Measurements from ENCODE around the gene ASPSCR1. TPM values are rescaled to one million over a fixed set of nuclear protein-coding genes. Genes with fewer than 3 reads are reported as not detected.

ASPSCR1 gene
- total RNA-seq, 1 experiment from 2014 or later, result 54.9 TPM

- no peaks in the 10 kb centered on the region for H3K4me1 ChIP-seq (replicated peaks; ENCODE audit: insufficient read depth)
- no peak overlapping the region for H3K4me3 ChIP-seq
- H3K27me3 ChIP-seq (ENCODE audit: insufficient read depth, low read depth), result no peaks in the 10 kb centered on the region
- no peak overlapping the region for H3K4me2 ChIP-seq
- no peaks in the 10 kb centered on the region for H3K9me3 ChIP-seq (ENCODE audit: insufficient read depth, low read depth)
- TF ChIP-seq CTCF (conservative IDR thresholded peaks at IDR 0.05), result no peak
- no peak for TF ChIP-seq EZH2 (IDR thresholded peaks at IDR 0.05; ENCODE audit: low read depth)
- no peaks in the 10 kb centered on the region for H3K79me2 ChIP-seq (ENCODE audit: low read depth)
- CTCF ChIA-PET, result no interaction called here
- no peak overlapping the region for H2AFZ ChIP-seq
- no peaks in the 10 kb centered on the region for H4K20me1 ChIP-seq (ENCODE audit: insufficient read depth)
- POLR2A ChIA-PET (ENCODE audit: unreplicated experiment), result no interaction called here
- DNase-seq, result no peak
- H3F3A ChIP-seq (ENCODE audit: insufficient read depth, low read depth), result no peaks in the 10 kb centered on the region
- BruUV-seq (replicated peaks), result no TSS peak
- H3K9me2 ChIP-seq (ENCODE audit: insufficient read depth), result no peaks in the 10 kb centered on the region
- H3K27ac ChIP-seq, result no peak overlapping the region
- no peaks in the 10 kb centered on the region for H3K36me3 ChIP-seq (ENCODE audit: low read depth)
- intact Hi-C loops (cut with micrococcal nuclease; ENCODE audit: unreplicated experiment), result no loop called here
Measured at GRCh38 chr17:81948635-81949378, 28.6 kb upstream of the ASPSCR1 start.

- Histone ChIP-seq H3K79me2 (ENCODE audit: low read depth) (no peaks in the 10 kb centered on the region), H3K27me3 (ENCODE audit: insufficient read depth, low read depth) (no peaks in the 10 kb centered on the region), H3K4me3 (no peak overlapping the region), H3K9me2 (ENCODE audit: insufficient read depth) (no peaks in the 10 kb centered on the region), H2AFZ (no peak overlapping the region), H3K4me1 (replicated peaks; ENCODE audit: insufficient read depth) (peaks cover 6% of the 10 kb centered on the region; the same call in 1 of the 2 replicates), H3K36me3 (ENCODE audit: low read depth) (no peaks in the 10 kb centered on the region), H3K9me3 (ENCODE audit: insufficient read depth, low read depth) (no peaks in the 10 kb centered on the region), H3K4me2 (no peak overlapping the region), H3F3A (ENCODE audit: insufficient read depth, low read depth) (peaks cover 7% of the 10 kb centered on the region), H3K27ac (no peak overlapping the region), H4K20me1 (ENCODE audit: insufficient read depth) (no peaks in the 10 kb centered on the region)
- ChIA-PET CTCF (interaction anchor here (0.6 to 1.0 kb wide), 2 partner anchors 9 to 228 kb away, joined by 4 read pairs; no protein-coding TSS in a partner anchor), POLR2A (ENCODE audit: unreplicated experiment) (no interaction called here)
- DNase-seq, result no peak
- intact Hi-C loops (cut with micrococcal nuclease; ENCODE audit: unreplicated experiment), result no loop called here
- no peak for TF ChIP-seq CTCF (conservative IDR thresholded peaks at IDR 0.05)
- TF ChIP-seq EZH2 (IDR thresholded peaks at IDR 0.05; ENCODE audit: low read depth), result no peak
- no TSS peak for BruUV-seq (replicated peaks)
Measured at GRCh38 chr17:81950501-81950900, 26.9 kb upstream of the ASPSCR1 start.

- H3K9me3 ChIP-seq (ENCODE audit: insufficient read depth, low read depth), result no peaks in the 10 kb centered on the region
- no peaks in the 10 kb centered on the region for H3K27me3 ChIP-seq (ENCODE audit: insufficient read depth, low read depth)
- H3K4me2 ChIP-seq, result no peak overlapping the region
- no peak overlapping the region for H2AFZ ChIP-seq
- ChIA-PET CTCF (interaction anchor here (0.9 kb wide), 1 partner anchor 39 kb away, joined by 3 read pairs; no protein-coding TSS in a partner anchor), POLR2A (ENCODE audit: unreplicated experiment) (no interaction called here)
- no peaks in the 10 kb centered on the region for H3K9me2 ChIP-seq (ENCODE audit: insufficient read depth)
- peaks cover 7% of the 10 kb centered on the region for H3F3A ChIP-seq (ENCODE audit: insufficient read depth, low read depth)
- no peaks in the 10 kb centered on the region for H3K79me2 ChIP-seq (ENCODE audit: low read depth)
- no peaks in the 10 kb centered on the region for H3K36me3 ChIP-seq (ENCODE audit: low read depth)
- intact Hi-C loops (cut with micrococcal nuclease; ENCODE audit: unreplicated experiment), result no loop called here
- TF ChIP-seq CTCF (conservative IDR thresholded peaks at IDR 0.05) (no peak), EZH2 (IDR thresholded peaks at IDR 0.05; ENCODE audit: low read depth) (no peak)
- H4K20me1 ChIP-seq (ENCODE audit: insufficient read depth), result no peaks in the 10 kb centered on the region
- no peak overlapping the region for H3K27ac ChIP-seq
- H3K4me1 ChIP-seq (replicated peaks; ENCODE audit: insufficient read depth), result peaks cover 6% of the 10 kb centered on the region; the same call in 1 of the 2 replicates
- no peak overlapping the region for H3K4me3 ChIP-seq
- BruUV-seq (replicated peaks), result no TSS peak
- DNase-seq, result no peak
Measured at GRCh38 chr17:81951785-81952684, 25.4 kb upstream of the ASPSCR1 start.
